Endometrial microvascular endothelial cells (primary cell): ENCODE data around the gene DNAH14. TPM values are rescaled to one million over a fixed set of nuclear protein-coding genes. Genes with fewer than 3 reads are reported as not detected.

Experiments used
- in situ Hi-C: cut with HindIII; loops from 2 replicates; pipeline ENCODE4 v1.10.0; 2017; ENCODE audit warnings: low sequenced_read_pairs, low pct_unique_long_range_greater_than_20kb; ENCODE audit errors: inconsistent ontology term
- total RNA-seq: library from RNA; depleted of rRNA; stranded (reverse); fragments of >200 nt; gene quantifications from one replicate; pipeline ENCODE4 v1.2.3, GENCODE V29; 2015; ENCODE audit errors: inconsistent ontology term

DNAH14 gene
- total RNA-seq, 1 donor from 2014 or later, result 8.4 TPM

GRCh38 chr1:225428881-225429455 is 499.5 kb downstream of the DNAH14 start:
- in situ Hi-C loops, result loop anchor here (25.0 kb wide), 1 partner anchor 558 kb away; the partner anchor contains the start of gene SDE2

GRCh38 chr1:225430301-225430700 is 500.8 kb downstream of the DNAH14 start:
- in situ Hi-C loops, result loop anchor here (25.0 kb wide), 1 partner anchor 557 kb away; the partner anchor contains the start of gene SDE2

- in situ Hi-C loops, result loop anchor here (25.0 kb wide), 1 partner anchor 556 kb away; the partner anchor contains the start of gene SDE2
Measured at GRCh38 chr1:225431081-225431863, 501.8 kb downstream of the DNAH14 start.

GRCh38 chr1:225434046-225434445 is 504.6 kb downstream of the DNAH14 start:
- in situ Hi-C loops, result loop anchor here (25.0 kb wide), 1 partner anchor 553 kb away; the partner anchor contains the start of gene SDE2

- in situ Hi-C loops, result loop anchor here (25.0 kb wide), 1 partner anchor 552 kb away; the partner anchor contains the start of gene SDE2
Measured at GRCh38 chr1:225435076-225435475, 505.6 kb downstream of the DNAH14 start.

GRCh38 chr1:225435487-225435886 is 506.0 kb downstream of the DNAH14 start:
- in situ Hi-C loops, result loop anchor here (25.0 kb wide), 1 partner anchor 552 kb away; the partner anchor contains the start of gene SDE2

GRCh38 chr1:225435957-225436392 is 506.5 kb downstream of the DNAH14 start:
- in situ Hi-C loops, result loop anchor here (25.0 kb wide), 1 partner anchor 551 kb away; the partner anchor contains the start of gene SDE2

GRCh38 chr1:225437710-225438437 is 508.4 kb downstream of the DNAH14 start:
- in situ Hi-C loops, result loop anchor here (25.0 kb wide), 1 partner anchor 549 kb away; the partner anchor contains the start of gene SDE2

- in situ Hi-C loops, result loop anchor here (25.0 kb wide), 1 partner anchor 547 kb away; the partner anchor contains the start of gene SDE2
Measured at GRCh38 chr1:225440380-225441221, 511.1 kb downstream of the DNAH14 start.

GRCh38 chr1:225441314-225442122 is 512.0 kb downstream of the DNAH14 start:
- in situ Hi-C loops, result loop anchor here (25.0 kb wide), 1 partner anchor 546 kb away; the partner anchor contains the start of gene SDE2

- in situ Hi-C loops, result loop anchor here (25.0 kb wide), 1 partner anchor 545 kb away; the partner anchor contains the start of gene SDE2
Measured at GRCh38 chr1:225442123-225442505, 512.6 kb downstream of the DNAH14 start.

- in situ Hi-C loops, result loop anchor here (25.0 kb wide), 1 partner anchor 541 kb away; the partner anchor contains the start of gene SDE2
Measured at GRCh38 chr1:225445639-225446594, 516.4 kb downstream of the DNAH14 start.

GRCh38 chr1:225446595-225446960 is 517.1 kb downstream of the DNAH14 start:
- in situ Hi-C loops, result loop anchor here (25.0 kb wide), 1 partner anchor 541 kb away; the partner anchor contains the start of gene SDE2

GRCh38 chr1:225446981-225447615 is 517.6 kb downstream of the DNAH14 start:
- in situ Hi-C loops, result loop anchor here (25.0 kb wide), 1 partner anchor 540 kb away; the partner anchor contains the start of gene SDE2

- in situ Hi-C loops, result loop anchor here (25.0 kb wide), 1 partner anchor 540 kb away; the partner anchor contains the start of gene SDE2
Measured at GRCh38 chr1:225447650-225448089, 518.2 kb downstream of the DNAH14 start.
